T-helper 1 cell treated with Interleukin-12 subunit alpha and Interleukin-12 subunit beta and Interleukin-4 antibody, amounts not matched to agents 30 μg/mL and 1 μg/mL, for 36 hours (primary cell): ENCODE data around the gene SWI5.

Experiments used
- H3K27ac Mint-ChIP-seq: one replicate; pipeline ENCODE4 v1.8.0; 2021; ENCODE audit warnings: mild to moderate bottlenecking, mixed read lengths
- H3K27me3 Mint-ChIP-seq: one replicate; pipeline ENCODE4 v1.8.0; 2021; ENCODE audit warnings: low read depth, mixed read lengths
- H3K36me3 Mint-ChIP-seq: one replicate; pipeline ENCODE4 v1.8.0; 2021; ENCODE audit warnings: low read depth, mixed read lengths
- H3K4me1 Mint-ChIP-seq: one replicate; pipeline ENCODE4 v1.8.0; 2021; ENCODE audit warnings: low read depth, mixed read lengths
- H3K4me3 Mint-ChIP-seq: one replicate; pipeline ENCODE4 v1.8.0; 2021; ENCODE audit warnings: mild to moderate bottlenecking, moderate library complexity, mixed read lengths
- H3K9me3 Mint-ChIP-seq: one replicate; pipeline ENCODE4 v1.8.0; 2021; ENCODE audit warnings: mixed read lengths

The SWI5 gene

DNA sequence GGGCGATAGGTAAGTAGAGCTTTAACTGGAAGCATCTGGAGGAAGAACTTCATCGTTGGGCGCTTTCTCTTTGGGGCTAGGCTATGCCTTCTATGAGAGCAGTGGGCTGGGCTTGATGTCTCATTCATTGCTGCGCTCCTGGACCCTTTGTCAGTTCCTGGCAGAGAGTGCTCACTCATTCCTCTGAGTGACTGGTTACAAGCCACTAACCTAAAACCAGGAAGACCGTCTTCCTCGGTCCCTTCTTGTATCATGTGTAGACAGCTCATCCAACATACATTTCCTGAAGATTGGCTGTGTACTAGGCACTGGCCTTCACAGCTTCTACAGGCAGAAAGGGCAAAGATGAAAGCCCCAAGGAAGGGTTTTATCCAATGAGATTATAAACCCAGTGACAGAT, 6.4 kb downstream of the SWI5 start:
- Mint-ChIP-seq H3K27me3 (no peaks in the 10 kb centered on the region), H3K4me3 (no peak overlapping the region), H3K9me3 (no peaks in the 10 kb centered on the region), H3K4me1 (peaks cover 7% of the 10 kb centered on the region), H3K27ac (no peak overlapping the region), H3K36me3 (no peaks in the 10 kb centered on the region)

GRCh38 chr9:128285033-128285784, 9.1 kb downstream of the SWI5 start:
- no peaks in the 10 kb centered on the region for H3K27me3 Mint-ChIP-seq
- H3K27ac Mint-ChIP-seq: no peak overlapping the region
- H3K4me1 Mint-ChIP-seq: peaks cover under 1% of the 10 kb centered on the region
- H3K4me3 Mint-ChIP-seq: no peak overlapping the region
- no peaks in the 10 kb centered on the region for H3K36me3 Mint-ChIP-seq
- H3K9me3 Mint-ChIP-seq: no peaks in the 10 kb centered on the region

GRCh38 chr9:128286440-128286839, 10.4 kb downstream of the SWI5 start:
- Mint-ChIP-seq H3K27me3 (no peaks in the 10 kb centered on the region), H3K27ac (no peak overlapping the region), H3K4me1 (no peaks in the 10 kb centered on the region), H3K36me3 (no peaks in the 10 kb centered on the region), H3K9me3 (no peaks in the 10 kb centered on the region), H3K4me3 (no peak overlapping the region)

- Mint-ChIP-seq H3K4me3 (no peak overlapping the region), H3K9me3 (no peaks in the 10 kb centered on the region), H3K27ac (no peak overlapping the region), H3K36me3 (no peaks in the 10 kb centered on the region), H3K27me3 (no peaks in the 10 kb centered on the region), H3K4me1 (no peaks in the 10 kb centered on the region)
These were observed 12.4 kb downstream of the SWI5 start for GRCh38 chr9:128288273-128289004.

DNA sequence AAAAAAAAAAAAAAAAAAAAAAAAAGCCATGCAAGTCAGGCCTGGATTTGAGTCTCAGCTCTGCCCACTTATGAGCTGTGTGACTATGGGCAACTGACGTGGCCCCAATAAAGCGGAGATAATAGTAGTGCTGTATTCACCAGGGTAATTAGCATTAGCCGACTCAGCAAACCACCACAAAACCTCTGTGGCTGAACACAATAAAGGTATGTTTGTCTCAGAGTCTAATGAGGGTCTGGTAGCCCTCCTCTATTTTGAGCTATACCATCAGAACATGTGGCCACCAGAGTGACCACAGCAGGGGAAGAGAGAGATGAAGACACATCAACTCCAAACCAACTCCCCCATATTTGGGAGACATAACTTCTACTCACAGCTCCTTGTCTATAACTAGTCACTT, 15.9 kb downstream of the SWI5 start:
- Mint-ChIP-seq H3K4me1 (peaks cover 3% of the 10 kb centered on the region), H3K4me3 (no peak overlapping the region), H3K9me3 (no peaks in the 10 kb centered on the region), H3K27me3 (no peaks in the 10 kb centered on the region), H3K36me3 (no peaks in the 10 kb centered on the region), H3K27ac (no peak overlapping the region)

DNA sequence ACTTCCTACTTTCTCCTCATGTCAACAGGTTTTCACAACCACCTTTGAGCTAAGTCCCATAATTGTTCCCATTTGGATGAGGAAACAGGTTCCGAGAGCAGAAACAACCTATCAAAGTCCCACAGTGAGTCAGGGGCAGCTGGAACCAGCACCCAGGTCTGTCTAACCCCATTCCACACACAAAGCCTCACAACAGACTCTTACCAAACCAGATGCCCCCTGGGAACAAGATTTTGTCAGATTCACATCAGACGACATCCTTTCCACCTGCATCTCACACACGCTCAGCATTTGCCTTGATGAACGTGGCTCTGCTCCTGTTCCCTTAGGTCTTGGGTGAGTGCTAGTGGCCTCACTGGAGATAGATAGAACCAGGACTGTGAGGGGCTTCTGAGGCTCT, 17.0 kb downstream of the SWI5 start:
- no peak overlapping the region for H3K27ac Mint-ChIP-seq
- no peaks in the 10 kb centered on the region for H3K36me3 Mint-ChIP-seq
- H3K4me3 Mint-ChIP-seq: no peak overlapping the region
- H3K9me3 Mint-ChIP-seq: no peaks in the 10 kb centered on the region
- peaks cover 3% of the 10 kb centered on the region for H3K4me1 Mint-ChIP-seq
- H3K27me3 Mint-ChIP-seq: no peaks in the 10 kb centered on the region

DNA sequence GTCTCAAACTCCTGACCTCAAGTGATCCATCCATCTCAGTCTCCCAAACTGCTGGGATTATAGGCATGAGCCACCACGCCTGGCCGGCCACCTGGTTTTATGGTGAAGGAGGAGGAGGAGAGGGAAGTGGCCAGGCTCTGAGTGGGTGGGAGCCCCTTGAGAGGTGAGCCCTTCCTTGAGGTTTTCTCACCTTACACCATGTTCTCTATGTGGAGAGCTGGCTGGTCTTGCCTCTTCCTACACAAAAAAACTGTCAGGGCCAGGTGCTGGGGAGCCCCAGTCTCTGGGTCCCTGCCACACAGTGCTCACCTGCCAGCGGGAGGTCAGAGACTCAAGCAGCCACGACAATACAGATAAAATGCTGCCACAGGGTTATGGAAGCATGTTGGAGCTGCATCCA, 18.1 kb downstream of the SWI5 start:
- Mint-ChIP-seq H3K36me3 (no peaks in the 10 kb centered on the region), H3K4me1 (peaks cover 3% of the 10 kb centered on the region), H3K27ac (no peak overlapping the region)

GRCh38 chr9:128296340-128297220, 20.5 kb downstream of the SWI5 start:
- no peaks in the 10 kb centered on the region for H3K9me3 Mint-ChIP-seq
- no peaks in the 10 kb centered on the region for H3K27me3 Mint-ChIP-seq
- H3K4me3 Mint-ChIP-seq: no peak overlapping the region
- H3K36me3 Mint-ChIP-seq: no peaks in the 10 kb centered on the region
- peaks cover 3% of the 10 kb centered on the region for H3K4me1 Mint-ChIP-seq
- H3K27ac Mint-ChIP-seq: no peak overlapping the region

More for the DNA sequence above, 18.1 kb downstream of the SWI5 start:
- Mint-ChIP-seq H3K4me3 (no peak overlapping the region), H3K9me3 (no peaks in the 10 kb centered on the region), H3K27me3 (no peaks in the 10 kb centered on the region)

DNA sequence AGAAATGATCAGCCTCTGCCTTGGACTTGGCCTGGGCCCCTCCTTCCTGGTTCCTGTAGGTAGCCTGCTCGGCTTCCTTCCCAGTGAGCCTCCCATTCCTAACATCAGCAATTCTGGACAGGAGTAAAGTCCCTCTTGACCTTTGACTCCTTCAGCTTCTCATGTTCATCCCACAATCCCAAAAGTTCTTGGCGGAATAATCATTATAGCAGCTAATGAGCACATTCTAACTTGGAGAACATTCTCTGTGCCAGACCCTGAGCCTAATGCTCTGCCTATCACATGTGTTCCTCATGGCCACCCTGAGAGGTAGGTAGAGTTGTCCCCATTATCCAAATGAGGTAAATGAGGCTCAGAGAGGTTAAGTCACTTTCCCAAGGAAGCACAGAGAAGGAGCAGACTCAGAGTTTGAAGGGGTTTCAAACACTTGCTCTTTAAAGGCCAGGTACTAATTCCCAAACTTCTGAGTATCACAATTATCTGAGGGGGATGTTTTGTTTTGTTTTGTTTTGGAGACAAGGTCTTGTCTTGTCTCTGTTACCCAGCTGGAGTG, 21.2 kb downstream of the SWI5 start:
- Mint-ChIP-seq H3K4me3 (no peak overlapping the region), H3K4me1 (peaks cover 3% of the 10 kb centered on the region), H3K27me3 (no peaks in the 10 kb centered on the region), H3K27ac (no peak overlapping the region), H3K36me3 (no peaks in the 10 kb centered on the region), H3K9me3 (no peaks in the 10 kb centered on the region)

DNA sequence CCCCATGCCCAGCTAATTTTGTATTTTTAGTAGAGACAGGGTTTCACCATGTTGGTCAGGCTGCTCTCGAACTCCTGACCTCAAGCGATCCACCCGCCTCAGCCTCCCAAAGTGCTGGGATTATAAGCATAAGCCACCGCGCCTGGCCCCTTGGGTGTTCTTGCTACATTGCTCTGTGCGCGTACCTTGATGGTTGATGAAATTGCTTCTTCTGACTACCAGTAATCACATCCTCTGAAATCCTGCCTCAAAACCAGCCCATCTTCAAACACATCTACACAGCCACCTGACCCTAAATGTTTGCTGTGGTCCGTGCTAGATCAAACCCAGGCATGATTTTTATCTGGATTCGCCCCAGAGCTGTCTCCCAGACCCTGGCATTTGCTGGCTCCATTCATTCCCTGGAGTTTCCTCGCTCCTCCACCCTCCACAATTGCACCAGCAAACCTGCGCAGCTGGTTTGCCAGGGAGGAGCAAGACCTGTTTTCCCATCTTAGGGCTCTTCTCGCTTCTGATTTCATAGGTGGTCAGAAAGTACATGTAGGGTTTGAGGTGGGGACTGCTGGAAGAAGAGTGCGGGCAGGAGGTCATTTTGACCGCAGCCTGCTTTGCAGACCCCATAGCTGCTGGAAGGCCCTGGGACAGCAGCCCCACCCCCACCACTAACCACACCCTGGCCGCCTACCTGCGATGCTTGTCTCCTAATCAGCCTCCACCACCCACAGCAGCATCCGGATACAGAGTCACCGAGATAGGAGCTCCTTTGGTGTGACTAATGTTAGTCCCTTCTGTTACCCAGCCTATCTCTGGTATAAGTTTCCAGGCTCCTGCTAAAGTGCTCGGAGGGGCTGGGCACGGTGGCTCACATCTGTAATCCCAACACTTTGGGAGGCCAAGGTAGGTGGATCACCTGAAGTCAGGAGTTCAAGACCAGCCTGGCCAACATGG, 22.7 kb downstream of the SWI5 start:
- Mint-ChIP-seq H3K27ac (no peak overlapping the region), H3K9me3 (no peaks in the 10 kb centered on the region), H3K27me3 (no peaks in the 10 kb centered on the region), H3K36me3 (no peaks in the 10 kb centered on the region), H3K4me3 (no peak overlapping the region), H3K4me1 (peaks cover 3% of the 10 kb centered on the region)

DNA sequence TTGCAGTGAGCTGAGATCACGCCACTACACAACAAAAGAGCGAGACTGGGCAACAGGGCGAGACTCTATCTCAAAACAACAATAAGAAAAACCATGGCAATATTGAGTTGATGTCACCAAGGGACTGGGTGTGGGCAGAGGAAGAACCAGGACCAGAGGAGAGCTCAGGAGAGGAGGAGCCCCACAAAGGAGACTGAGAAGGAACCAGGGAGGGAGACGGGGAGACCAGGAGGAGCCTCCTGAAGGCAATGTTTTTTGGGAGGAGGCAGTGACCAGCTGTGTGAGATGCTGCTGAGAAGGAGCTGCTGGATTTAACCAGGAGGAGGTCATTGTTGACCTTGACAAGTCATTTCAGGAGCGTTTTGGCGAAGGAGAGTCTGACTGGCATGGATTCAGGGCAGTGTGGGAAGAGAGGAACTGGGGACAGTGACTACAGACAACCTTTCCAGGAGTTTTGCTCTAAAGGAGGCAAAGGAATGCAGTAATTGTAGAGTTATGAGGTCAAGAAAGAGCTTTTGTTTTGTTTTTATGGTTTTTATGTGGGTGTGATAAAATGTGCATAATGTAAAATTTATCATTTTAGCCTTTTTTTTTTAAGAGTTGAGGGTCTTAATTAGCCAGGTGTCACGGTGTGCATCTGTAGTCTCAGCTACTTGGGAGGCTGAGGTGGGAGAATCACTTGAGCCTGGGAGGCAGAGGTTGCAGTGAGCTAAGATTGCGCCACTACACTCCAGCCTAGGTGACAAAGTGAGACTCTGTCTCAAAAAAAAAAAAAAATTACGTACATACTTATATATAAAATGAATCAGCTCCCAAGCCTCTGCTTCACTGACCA, 28.3 kb downstream of the SWI5 start:
- no peaks in the 10 kb centered on the region for H3K4me1 Mint-ChIP-seq
- peaks cover 2% of the 10 kb centered on the region for H3K36me3 Mint-ChIP-seq
- no peak overlapping the region for H3K4me3 Mint-ChIP-seq
- no peaks in the 10 kb centered on the region for H3K27me3 Mint-ChIP-seq
- H3K9me3 Mint-ChIP-seq: no peaks in the 10 kb centered on the region
- no peak overlapping the region for H3K27ac Mint-ChIP-seq

GRCh38 chr9:128304971-128305288, 28.9 kb downstream of the SWI5 start:
- no peaks in the 10 kb centered on the region for H3K9me3 Mint-ChIP-seq
- no peak overlapping the region for H3K27ac Mint-ChIP-seq
- H3K27me3 Mint-ChIP-seq: no peaks in the 10 kb centered on the region
- H3K36me3 Mint-ChIP-seq: peaks cover 2% of the 10 kb centered on the region
- H3K4me1 Mint-ChIP-seq: no peaks in the 10 kb centered on the region
- no peak overlapping the region for H3K4me3 Mint-ChIP-seq

GRCh38 chr9:128309551-128309950, 33.5 kb downstream of the SWI5 start:
- no peaks in the 10 kb centered on the region for H3K9me3 Mint-ChIP-seq
- no peaks in the 10 kb centered on the region for H3K27me3 Mint-ChIP-seq
- no peak overlapping the region for H3K4me3 Mint-ChIP-seq
- H3K4me1 Mint-ChIP-seq: no peaks in the 10 kb centered on the region
- H3K27ac Mint-ChIP-seq: no peak overlapping the region
- H3K36me3 Mint-ChIP-seq: peaks cover 7% of the 10 kb centered on the region
